Activated CD8-positive, alpha-beta memory T cell treated with anti-CD3 and anti-CD28 coated beads, Interleukin-2, amount 50 U/mL, for 24 hours (primary cell): ENCODE measurements around the gene CCNB1.
"Not testable (repeated sequence)": the region's sequence is repeated elsewhere in the genome, so short reads cannot be mapped to it uniquely, and the experiment has no call there.

Experiments used
- DNase-seq: peaks from one replicate; pipeline ENCODE4 v3.0.0-alpha.2; 2020; ENCODE audit errors: extremely low read depth

CCNB1 gene

DNA sequence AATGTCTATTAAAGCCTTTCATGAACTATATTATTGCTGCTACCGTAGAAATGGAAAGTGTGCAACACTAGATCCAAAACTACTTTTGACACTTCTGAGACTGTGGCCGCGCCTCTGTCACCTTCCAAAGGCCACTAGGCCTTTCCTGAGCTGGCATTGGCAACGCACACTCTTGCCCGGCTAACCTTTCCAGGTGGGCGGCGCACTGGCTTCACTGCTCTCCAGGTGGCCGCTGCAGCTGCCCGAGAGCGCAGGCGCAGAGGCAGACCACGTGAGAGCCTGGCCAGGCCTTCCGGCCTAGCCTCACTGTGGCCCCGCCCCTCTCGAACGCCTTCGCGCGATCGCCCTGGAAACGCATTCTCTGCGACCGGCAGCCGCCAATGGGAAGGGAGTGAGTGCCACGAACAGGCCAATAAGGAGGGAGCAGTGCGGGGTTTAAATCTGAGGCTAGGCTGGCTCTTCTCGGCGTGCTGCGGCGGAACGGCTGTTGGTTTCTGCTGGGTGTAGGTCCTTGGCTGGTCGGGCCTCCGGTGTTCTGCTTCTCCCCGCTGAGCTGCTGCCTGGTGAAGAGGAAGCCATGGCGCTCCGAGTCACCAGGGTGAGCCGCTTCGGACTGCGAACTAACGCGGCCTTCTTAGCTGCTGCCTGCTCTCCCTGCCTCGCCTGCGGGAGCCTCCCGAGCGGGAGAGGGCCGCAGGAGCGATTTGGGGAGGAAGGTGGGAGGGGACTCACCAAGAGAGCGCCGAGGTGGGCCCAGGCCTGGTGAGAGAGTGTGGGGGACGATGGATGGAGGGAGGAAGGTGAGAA, at the start of gene CCNB1:
Gene CCNB1, plus strand, starts transcription at position 465 of the 807 bp plus-strand sequence. Its CDS starts 113 bp downstream, at position 578.
- peak; percentile 93 for DNase-seq

DNA sequence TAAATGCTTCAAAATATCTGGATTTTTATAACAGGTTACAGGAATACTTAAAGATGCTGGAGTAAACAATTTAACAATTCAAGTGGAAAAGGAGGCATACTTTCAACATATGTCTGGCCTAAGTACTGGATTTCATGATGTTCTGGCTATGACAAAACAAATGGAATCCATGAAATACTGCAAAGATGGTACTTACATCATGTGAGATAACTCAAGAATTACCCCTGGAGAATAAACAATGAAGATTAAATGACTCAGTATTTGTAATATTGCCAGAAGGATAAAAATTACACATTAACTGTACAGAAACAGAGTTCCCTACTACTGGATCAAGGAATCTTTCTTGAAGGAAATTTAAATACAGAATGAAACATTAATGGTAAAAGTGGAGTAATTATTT, 37.5 kb upstream of the CCNB1 start:
- no peak for DNase-seq

DNA sequence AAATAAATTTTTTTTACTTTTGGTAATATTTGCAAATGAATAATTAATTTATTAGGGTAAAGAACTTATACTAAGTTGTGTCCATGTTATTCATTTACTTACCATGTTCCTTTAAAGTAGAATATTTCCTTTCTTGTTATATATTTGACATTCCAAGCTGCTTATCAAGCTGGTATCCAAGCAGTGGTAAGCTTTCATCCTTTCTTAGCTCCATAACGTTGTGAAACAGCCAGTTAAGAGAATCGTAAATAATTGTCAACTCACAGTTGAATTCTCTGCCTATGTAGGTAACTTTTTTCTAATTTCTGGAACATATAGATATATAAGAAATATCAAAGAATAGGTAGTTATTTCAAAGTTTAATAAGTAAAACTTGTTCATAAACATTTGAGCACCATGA, 36.7 kb upstream of the CCNB1 start:
- no peak for DNase-seq

DNA sequence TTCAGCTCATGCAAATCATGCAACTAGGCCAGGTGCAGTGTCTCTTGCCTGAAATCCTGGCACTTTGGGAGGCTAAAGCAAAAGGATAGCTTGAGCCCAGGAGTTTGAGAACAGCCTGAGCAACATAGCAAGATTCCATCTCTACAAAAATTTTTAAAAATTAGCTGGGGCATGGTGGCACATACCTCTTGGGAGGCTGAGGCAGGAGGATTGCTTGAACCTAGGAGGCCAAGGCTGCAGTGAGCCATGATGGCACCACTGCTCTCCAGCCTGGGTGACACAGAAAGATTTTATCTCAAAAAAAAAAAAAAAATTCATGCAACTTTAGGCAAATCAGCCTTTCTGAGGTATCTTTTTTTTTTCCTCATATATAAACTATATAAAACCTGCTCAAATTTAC, 35.6 kb upstream of the CCNB1 start:
- no peak for DNase-seq

DNA sequence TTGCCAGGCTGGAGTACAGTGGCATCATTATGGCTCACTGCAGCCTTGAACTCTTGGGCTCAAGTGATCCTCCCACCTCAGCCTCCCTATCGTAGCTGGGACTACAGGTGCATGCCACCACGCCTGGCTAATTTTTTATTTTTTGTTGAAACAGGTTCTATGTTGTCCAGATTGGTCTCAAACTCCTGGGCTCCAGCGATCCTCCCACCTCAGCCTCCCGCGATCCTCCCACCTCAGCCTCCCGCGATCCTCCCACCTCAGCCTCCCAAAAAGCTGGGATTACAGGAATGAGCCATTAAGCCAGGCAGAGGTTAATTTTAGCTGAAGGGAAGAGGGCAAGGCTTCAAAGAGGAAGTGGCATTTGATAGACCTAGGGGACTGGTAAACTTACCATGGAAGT, 32.8 kb upstream of the CCNB1 start:
- no peak for DNase-seq

DNA sequence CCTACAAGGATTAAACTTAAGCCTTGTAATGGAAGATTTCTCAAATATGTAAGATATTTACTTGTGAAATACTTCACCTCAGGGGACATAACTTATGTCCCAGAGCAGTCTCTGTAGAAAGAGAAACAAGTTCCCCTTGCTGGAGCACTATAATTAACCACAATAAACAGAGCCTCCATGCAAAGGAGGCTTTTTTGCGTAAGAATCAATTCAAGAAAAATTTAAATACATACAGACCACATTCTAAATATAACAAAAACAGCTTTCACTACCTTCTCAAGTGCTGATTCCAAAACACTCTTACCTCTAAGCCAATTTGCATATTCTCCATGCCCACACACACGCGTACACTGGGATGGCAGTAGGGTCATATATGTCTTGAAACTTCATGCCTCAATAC, 30.7 kb upstream of the CCNB1 start:
- DNase-seq = no peak

DNA sequence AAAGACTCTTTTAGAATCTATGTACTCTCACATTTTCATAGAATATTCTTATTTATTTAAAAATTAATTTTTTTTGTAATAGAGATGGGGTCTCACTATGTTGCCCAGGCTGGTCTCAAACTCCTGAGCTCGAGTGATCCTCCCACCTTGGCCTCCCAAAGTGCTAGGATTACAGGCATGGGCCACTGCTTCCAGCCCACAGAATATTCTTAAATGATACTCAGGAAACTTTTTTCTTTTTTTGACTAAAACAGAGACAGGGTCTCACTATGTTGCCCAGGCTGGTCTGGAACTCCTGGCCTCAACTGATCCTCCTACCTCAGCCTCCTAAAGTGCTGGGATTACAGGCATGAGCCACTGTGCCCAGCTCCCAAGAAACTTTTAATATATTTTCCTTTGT, 29.7 kb upstream of the CCNB1 start:
- not testable (repeated sequence) for DNase-seq

DNA sequence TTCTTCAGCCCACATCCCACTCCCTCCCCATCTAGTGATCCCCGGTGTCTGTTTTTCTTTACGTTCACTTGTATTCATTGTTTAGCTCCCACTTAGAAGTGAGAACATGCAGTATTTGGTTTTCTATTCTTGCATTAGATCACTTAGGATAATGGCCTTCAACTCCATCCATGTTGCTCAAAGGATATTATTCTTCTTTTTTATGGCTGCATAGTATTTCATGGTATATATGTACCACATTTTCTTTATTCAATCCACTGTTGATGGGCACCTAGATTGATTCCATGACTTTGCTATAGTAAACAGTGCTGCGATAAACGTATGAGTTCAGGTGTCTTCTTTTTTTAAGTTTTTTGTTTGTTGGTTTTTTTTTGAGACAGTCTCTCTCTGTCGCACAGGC, 29.1 kb upstream of the CCNB1 start:
- DNase-seq = no peak

DNA sequence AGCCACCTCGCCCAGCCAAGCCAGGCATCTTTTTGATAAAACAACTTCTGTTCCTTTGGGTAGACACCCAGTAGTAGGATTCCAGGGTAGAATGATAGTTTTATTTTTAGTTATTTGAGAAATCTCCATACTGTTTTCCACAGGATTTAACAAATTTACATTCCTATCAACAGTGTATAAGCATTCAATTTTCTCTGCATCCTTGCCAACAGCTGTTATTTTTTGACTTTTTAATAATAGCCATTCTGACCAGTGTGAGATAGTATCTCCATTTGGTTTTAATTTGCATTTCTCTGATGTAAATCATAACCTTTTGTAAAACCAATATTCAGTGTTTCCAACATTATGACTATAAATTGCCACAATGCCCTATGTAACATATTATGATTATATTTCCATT, 28.2 kb upstream of the CCNB1 start:
- no peak for DNase-seq

DNA sequence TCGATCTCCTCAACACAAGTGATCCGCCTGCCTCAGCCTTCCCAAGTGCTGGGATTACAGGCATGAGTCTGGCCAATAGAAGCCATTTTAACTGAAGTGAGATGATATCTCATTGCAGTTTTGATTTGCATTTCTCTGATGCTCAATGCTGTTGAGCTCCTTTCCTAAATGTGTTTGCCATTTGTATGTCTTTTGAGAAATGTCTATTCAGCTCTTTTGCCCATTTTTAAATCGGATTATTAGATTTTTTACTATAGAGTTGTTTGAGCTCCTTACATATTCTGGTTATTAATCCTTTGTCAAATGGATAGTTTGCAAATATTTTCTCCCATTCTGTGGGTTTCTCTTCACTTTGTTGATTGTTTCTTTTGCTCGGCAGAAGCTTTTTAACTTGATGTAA, 26.7 kb upstream of the CCNB1 start:
- not testable (repeated sequence) for DNase-seq

DNA sequence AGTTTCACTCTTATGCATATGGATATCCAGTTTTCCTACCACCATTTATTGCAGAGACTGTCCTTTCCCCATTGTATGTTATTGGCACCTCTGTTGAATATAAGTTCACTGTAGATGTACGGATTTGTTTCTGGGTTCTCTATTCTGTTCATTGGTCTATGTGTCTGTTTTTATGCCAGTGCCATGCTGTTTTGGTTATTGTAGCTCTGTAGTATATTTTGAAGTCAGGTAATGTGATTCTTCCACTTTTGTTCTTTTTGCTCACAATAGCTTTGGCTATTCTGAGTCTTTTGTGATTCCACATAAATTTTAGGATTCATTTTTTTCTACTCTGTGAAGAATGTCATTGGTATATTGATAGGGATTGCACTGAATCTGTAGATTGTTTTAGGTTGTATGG, 26.1 kb upstream of the CCNB1 start:
- no peak for DNase-seq

DNA sequence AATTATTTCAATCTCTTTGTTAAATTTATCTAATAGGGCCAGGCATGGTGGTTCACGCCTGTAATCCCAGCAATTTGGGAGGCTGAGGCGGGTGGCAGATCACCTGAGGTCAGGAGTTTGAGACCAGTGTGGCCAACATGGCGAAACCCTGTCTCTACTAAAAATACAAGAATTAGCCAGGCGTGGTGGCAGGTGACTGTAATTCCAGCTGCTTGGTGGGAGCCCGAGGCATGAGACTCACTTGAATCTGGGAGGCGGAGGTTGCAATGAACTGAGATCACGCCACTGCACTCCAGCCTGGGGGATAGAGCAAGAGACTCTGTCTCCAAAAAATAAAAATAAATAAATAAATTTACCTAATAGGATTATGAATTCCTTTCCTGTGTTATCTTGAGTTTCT, 18.4 kb upstream of the CCNB1 start:
- not testable (repeated sequence) for DNase-seq

DNA sequence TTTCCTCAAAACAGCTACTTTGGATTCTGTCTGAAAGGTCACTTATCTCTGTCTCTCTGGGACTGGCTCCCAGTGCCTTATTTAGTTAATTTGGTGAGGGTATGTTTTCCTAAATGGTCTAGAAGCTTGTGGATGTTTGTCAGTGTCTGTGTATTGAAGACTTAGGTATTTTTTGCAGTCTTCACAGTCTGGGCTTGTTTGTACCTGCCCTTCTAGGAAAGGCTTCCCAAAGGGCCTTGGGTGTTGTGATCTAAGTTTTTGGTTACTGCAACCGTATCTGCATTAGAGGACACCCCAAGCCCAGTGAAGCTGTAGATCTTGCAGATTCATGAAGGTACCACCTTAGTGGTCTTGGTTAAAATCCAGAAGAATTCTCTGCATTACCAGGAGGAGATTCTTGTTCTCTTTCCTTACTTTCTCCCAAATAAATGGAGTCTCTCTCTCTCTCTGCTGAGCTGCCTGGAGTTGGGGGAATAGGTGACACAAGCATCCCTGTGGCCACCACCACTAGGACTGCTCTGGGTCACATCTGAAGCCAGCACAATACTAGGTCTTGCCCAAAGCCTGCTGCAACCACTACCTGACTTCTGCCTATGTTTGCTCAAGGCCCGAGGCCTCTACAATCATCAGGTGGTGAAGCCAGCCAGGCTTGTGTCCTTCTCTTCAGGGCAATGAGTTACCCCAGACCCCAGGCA, 17.8 kb upstream of the CCNB1 start:
- no peak for DNase-seq

DNA sequence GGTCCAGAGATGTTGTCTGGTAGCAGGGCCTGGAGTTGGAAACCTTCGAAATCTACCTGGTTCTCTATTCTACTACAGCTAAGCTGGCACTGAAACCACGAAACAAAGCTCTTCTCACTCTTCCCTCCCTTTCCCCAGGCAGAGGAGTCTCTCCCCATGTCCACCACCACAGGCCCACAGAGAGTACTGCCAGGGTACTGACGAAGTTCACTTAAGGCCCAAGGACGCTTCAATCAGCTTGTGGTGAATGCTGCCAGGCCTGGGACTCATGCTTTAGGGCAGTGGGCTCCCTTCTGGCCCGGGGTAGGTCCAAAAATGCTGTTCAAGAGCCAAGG, 17.3 kb upstream of the CCNB1 start:
- DNase-seq = no peak

DNA sequence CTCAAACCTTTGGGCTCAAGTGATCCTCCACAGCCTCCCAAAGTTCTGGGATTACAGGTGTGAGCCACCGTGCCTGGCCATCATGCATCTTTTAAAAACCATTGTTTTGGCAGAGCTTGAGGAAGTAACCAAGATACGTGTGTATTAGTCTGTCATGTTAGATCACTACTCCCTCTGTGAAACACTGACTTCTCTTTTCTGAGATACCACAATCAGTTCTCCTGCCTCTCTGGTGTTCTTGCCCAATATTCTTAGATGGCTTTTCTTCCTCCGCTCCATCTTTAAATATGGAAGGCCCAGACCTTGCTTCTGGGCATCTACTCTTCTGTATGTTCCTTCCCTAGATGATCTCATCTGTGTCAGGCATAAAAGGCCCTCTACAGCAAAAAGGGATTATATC, 14.2 kb upstream of the CCNB1 start:
- DNase-seq = no peak

DNA sequence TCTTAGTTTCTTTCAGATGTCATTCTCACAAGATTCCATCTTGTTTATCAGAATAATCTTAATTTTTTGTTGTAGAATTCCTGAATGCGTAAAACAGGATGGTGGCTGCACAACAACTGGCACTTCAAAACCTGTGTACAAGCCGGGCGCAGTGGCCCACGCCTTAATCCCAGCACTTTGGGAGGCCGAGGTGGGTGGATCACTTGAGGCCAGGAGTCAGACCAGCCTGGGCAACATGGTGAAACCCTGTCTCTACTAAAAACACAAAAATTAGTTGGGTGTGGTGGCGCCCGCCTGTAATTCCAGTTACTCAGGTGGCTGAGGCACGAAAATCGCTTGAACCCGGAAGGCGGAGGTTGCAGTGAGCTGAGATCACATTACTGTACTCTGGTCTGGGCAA, 10.5 kb upstream of the CCNB1 start:
- DNase-seq = no peak

DNA sequence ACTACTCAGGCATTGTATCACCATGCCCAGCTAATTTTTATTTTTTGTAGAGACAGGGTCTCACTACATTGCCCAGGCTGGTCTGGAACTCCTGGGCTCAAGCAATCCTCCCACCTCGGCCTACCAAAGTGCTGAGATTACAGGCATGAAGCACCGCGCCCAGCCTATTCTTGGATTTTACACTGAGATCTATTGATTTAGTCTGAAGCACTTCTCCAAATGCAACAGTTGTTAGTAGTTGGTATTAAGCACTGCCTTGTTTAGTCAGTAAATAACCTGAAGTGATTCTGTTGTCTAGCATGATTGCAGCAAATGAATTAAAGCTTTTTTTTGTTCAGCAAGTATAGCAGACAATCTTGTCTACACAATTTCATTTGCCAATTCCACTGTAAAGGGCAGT, 8.9 kb upstream of the CCNB1 start:
- DNase-seq = no peak

DNA sequence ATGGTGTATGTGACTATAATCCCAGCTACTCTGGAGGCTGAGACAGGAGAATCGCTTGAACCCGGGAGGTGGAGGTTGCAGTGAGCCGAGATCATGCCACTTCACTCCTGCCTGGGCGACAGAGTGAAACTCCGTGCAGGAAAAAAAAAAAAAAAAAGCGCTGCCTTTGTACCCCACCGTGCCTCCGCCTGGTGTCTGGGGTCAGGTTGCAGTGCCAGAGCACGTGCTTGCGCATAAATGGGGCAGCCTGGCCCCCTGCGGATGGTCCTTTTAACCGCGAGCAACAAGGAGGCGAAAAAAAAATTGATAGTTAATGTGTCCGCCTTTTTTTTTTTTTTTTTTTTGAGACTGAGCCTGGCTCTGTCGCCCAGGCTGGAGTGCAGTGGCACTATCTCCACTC, 6.3 kb upstream of the CCNB1 start:
- DNase-seq = no peak

DNA sequence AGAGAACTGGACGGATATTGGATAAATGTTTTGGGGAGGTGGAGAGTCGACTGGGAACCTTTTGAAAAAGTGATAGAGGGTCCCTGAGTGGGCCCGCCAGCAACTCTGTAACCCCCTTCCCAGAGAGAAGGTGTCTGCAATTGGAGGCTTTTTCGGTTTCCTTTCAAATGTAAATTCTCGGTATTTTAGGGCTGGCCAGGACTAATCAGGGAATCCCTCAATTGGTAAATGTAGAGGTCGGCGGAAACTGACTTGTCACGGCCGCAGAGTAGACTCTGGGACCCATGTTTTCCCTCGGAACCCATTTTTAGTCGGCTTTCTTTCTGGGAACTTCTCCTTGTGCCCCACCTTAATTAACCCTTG, 524 bp downstream of the CCNB1 start:
- DNase-seq = no peak

DNA sequence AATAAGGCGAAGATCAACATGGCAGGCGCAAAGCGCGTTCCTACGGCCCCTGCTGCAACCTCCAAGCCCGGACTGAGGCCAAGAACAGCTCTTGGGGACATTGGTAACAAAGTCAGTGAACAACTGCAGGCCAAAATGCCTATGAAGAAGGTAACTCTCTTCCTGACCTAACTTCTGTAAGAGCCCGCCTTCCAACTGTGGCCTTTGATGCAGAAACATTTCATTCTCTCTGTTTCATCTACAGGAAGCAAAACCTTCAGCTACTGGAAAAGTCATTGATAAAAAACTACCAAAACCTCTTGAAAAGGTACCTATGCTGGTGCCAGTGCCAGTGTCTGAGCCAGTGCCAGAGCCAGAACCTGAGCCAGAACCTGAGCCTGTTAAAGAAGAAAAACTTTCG, 979 bp downstream of the CCNB1 start:
- no peak for DNase-seq

DNA sequence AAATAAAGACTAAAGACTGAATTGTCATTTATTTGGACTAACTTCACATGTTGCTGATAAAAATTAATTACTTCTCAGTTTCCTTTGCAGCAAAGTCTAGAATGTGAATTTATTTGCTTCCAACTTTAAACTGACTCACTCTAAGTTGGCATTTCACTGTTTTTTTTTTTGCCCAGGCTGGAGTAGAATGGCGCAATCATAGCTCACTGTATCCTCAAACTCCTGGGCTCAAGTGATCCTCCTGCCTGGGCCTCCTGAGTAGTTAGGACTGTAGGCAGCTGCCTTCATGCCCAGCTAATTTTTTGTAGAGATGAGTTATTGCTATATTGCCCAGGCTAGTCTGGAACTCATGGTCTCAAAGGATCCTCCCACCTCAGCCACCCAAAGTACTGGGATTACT, 3.5 kb downstream of the CCNB1 start:
- no peak for DNase-seq

DNA sequence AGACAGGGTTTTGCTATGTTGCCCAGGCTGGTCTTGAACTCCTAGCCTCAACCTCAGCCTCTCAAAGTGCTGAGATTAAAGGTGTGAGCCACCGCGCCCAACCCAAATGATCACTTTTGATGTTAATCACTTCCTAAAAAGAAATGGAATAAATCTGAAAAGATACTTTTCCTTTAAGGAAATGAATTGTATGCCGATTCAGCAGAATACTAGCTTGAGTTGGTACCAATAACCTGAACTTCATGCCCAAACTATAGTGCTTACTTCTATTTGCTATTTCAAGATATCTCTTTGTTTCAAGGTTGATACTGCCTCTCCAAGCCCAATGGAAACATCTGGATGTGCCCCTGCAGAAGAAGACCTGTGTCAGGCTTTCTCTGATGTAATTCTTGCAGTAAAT, 4.0 kb downstream of the CCNB1 start:
- DNase-seq = no peak

DNA sequence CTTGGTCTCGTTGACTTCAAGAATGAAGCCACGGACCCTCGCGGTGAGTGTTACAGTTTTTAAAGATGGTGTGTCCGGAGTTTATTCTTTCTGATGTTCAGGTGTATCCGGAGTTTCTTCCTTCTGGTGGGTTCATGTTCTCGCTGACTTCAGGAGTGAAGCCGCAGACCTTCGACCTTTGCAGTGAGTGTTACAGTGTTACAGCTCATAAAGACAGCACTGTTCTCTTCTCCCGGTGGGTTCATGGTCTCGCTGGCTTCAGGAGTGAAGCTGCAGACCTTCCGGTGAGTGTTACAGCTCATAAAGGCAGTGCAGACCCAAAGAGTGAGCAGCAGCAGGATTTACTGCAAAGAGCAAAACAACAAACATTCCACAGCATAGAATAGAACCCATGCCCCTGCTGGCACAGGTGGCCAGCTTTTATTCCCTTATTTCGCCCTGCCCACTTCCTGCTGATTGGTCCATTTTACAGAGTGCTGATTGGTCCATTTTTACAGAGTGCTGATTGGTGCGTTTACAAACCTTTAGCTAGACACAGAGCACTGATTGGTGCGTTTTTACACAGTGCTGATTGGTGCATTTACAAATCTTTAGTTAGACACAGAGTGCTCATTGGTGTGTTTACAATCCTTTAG, 14.8 kb downstream of the CCNB1 start:
- DNase-seq = not testable (repeated sequence)
